Skeletal muscle tissue (tissue), 4 donors: ENCODE measurements around the gene NPAS3. TPM values are rescaled to one million over a fixed set of nuclear protein-coding genes. Genes with fewer than 3 reads are reported as not detected.

ENCODE experiments used
- H3K27ac ChIP-seq: one replicate; pipeline ENCODE4 v1.7.0; 2013; ENCODE audit warnings: mild to moderate bottlenecking, low read depth, low read length, inconsistent platforms
- H3K27me3 ChIP-seq, 3 donors: one replicate each; pipeline ENCODE4 v1.7.0; 2013; ENCODE audit warnings: low read length in 3 of 3; ENCODE audit not compliant: control insufficient read depth in 3 of 3, insufficient read depth in 3 of 3
- H3K36me3 ChIP-seq, 3 donors: one replicate each; pipeline ENCODE4 v1.7.0; 2013; ENCODE audit warnings: low read length in 3 of 3; ENCODE audit not compliant: control insufficient read depth in 3 of 3, insufficient read depth in 3 of 3
- H3K4me1 ChIP-seq, 3 donors: one replicate each; pipeline ENCODE4 v1.7.0; 2013; ENCODE audit warnings: low read length in 3 of 3, mild to moderate bottlenecking in 3 of 3; ENCODE audit not compliant: control insufficient read depth in 3 of 3, insufficient read depth in 3 of 3
- H3K4me3 ChIP-seq, 3 donors: one replicate each; pipeline ENCODE4 v1.7.0; 2013; ENCODE audit warnings: low read length in 3 of 3
- H3K9ac ChIP-seq, 3 donors: one replicate each; pipeline ENCODE4 v1.7.0; 2013; ENCODE audit warnings: low read length in 3 of 3, mild to moderate bottlenecking in 3 of 3, moderate library complexity in 2 of 3, low read depth in 1 of 3
- H3K9me3 ChIP-seq, 3 donors: one replicate each; pipeline ENCODE4 v1.7.0; 2013; ENCODE audit warnings: low read length in 3 of 3; ENCODE audit not compliant: control insufficient read depth in 3 of 3
- total RNA-seq: library from RNA; depleted of rRNA; stranded (reverse); fragments of >200 nt; gene quantifications from one replicate; pipeline ENCODE4 v1.2.3, GENCODE V29; 2014
- donor health status: Osteomylitis.

NPAS3 gene
- total RNA-seq, 1 donor from 2014 or later: 9.9 TPM

DNA sequence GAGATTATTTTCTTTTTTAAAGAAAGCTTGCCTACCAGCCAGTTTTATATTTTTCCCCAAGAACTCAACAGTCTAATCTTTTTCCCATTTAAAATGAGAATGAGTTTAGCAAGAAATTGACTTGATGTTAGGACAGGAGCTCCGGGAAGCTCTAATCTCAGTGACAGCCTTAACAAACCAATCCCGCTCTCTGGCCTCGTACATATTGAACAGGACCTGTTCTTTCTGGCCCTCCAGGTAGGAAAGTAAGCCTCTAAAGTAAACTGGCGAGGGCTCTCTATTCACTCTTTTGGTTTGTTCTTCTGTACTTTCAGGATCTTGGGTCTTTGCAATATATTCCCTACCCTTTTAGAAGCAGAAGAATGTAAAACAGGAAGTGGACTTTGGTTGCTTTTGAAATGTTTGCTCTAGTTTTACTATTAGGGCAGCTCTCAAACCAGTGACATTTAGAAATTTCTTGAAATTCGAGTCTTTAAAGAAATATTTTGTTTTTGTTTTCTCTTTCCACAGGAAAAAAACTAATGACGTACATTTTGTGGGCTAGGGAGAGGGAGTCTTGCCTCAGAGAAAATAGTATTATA, 17.9 kb upstream of the NPAS3 start:
- Histone ChIP-seq H3K27me3 (no peaks in the 10 kb centered on the region), H3K4me1 (no peaks in the 10 kb centered on the region), H3K9me3 (no peaks in the 10 kb centered on the region), H3K4me3 (no peak overlapping the region), H3K27ac (no peak overlapping the region), H3K9ac (no peak overlapping the region), H3K36me3 (no peaks in the 10 kb centered on the region)

DNA sequence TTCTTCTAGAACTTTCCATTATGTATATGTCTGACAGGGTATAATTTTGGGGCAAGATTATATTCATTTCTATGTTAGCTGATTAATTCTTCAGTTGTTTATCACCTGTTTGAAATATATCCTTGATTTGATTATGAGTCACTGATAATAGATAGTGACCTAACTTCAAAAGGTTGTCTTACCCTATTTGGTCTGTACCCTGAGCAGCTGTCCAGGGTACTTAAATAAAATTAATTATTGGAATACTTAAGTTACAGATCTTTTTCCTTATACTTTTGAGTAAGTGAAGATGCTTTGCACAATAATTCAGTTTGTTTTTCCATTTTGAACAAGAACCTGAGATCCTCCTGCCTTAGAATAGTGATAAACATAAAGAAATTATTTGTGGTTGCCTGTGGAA, 13.2 kb upstream of the NPAS3 start:
- no peak overlapping the region for H3K27ac ChIP-seq
- no peaks in the 10 kb centered on the region for H3K36me3 ChIP-seq
- no peak overlapping the region for H3K9ac ChIP-seq
- no peak overlapping the region for H3K4me3 ChIP-seq
- H3K4me1 ChIP-seq: no peaks in the 10 kb centered on the region
- H3K9me3 ChIP-seq: no peaks in the 10 kb centered on the region
- no peaks in the 10 kb centered on the region for H3K27me3 ChIP-seq

DNA sequence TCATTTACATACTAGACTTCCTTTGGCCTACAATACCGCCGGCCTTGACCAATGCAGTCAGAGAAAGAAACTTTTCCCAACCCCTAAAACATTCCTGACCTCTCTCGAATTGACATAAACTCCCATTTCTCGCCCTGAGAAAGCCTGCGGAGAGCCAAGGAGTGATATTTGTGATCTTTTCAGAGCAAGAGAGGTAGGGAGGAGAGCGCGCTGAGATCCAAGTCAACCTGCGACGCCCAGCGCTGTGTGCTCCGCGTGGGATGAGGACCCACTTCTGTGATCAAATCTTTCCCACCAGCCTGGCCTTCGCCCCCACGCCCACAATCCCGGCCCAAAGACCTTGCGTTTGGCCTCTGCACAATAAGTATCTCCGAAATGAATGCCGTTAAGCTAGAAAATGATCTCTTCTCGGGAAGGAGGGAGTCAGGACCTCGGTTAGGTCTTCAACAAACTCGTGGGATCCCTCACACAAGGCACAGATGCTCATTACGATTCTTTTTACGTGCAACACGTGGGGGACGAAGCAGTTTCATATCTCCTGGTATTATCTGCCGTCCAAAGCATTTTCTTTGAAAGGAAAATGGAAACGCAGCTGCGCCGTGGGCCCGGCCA, 6.3 kb upstream of the NPAS3 start:
- Histone ChIP-seq H3K4me1 (peaks cover 18 to 23% (median 22%) of the 10 kb centered on the region in 3 donors), H3K4me3 (peak overlapping the region; percentile 71 to 74 (median 73)), H3K9me3 (no peaks in the 10 kb centered on the region), H3K36me3 (no peaks in the 10 kb centered on the region), H3K27me3 (peaks cover 0 to 41% (median 22%) of the 10 kb centered on the region in 3 donors), H3K9ac (no peak overlapping the region), H3K27ac (no peak overlapping the region)

DNA sequence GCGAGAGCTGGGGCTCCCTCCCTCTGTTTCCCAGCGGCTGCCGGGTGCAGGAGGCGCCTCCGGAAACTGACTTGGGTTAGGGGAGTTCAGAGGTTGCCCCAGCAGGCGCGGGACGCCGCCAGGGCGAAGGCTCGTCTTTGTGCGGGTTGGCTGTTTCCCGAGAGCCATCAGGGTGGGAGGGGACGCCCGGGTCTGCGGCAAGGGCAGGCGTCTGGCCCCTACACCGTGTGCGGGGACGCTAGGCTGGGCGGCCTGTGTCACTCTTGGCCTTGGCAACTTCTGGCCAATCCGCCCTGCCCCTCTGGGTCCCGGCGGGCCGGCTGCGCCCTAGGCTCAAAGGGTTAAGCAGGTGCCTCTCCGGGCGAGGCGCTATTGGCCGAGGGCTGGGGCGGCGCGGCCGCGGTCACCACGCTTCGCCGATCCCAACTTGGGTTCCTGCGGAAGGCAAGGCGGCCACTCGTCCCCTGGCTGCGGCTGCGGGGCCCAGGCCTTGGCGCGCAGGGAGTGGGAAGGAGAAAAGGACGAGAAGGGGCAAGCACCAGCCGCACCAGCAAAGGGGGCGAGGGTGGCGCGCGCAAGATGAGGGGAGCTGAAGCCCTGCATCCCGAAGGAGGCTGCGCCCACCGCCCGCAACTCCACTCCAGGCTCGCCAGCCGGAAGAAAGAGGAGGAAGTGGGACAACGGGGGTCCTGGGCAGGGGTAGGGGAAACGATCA, 5.6 kb upstream of the NPAS3 start:
- Histone ChIP-seq H3K9ac (peak overlapping the region in 1 of 3 donors; percentile 61), H3K4me1 (peaks cover 18 to 26% (median 24%) of the 10 kb centered on the region in 3 donors), H3K36me3 (no peaks in the 10 kb centered on the region), H3K27me3 (peaks cover 0 to 45% (median 22%) of the 10 kb centered on the region in 3 donors), H3K4me3 (peak overlapping the region; percentile 71 to 74 (median 73)), H3K9me3 (no peaks in the 10 kb centered on the region), H3K27ac (no peak overlapping the region)

DNA sequence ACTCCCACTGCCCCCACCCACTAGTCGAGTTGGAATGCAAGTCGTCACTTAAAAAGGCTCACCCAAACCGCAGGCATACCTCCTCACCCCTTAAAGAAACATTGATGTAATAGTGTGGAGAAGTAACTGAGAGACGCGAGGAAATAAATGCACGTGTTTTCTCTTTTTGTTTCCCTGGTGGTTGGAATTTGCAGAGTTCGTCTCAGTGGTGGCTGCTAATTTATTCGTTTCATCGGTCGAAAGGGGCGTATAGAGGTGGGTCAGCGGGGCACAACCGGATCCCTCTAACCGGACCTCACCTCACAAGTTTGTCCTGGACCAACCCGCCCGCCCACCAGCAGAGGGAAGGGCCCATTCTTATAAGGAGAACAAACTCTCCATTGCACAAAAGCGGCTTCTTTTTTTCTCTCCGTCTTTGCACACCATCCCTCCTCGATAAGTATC, 5.0 kb upstream of the NPAS3 start:
- peak overlapping the region in 2 of 3 donors; percentile 10 to 61 for H3K9ac ChIP-seq
- H3K27me3 ChIP-seq: peaks cover 0 to 45% (median 22%) of the 10 kb centered on the region in 3 donors
- no peaks in the 10 kb centered on the region for H3K36me3 ChIP-seq
- H3K27ac ChIP-seq: no peak overlapping the region
- peaks cover 18 to 29% (median 24%) of the 10 kb centered on the region in 3 donors for H3K4me1 ChIP-seq
- peak overlapping the region; percentile 71 to 74 (median 73) for H3K4me3 ChIP-seq
- no peaks in the 10 kb centered on the region for H3K9me3 ChIP-seq

DNA sequence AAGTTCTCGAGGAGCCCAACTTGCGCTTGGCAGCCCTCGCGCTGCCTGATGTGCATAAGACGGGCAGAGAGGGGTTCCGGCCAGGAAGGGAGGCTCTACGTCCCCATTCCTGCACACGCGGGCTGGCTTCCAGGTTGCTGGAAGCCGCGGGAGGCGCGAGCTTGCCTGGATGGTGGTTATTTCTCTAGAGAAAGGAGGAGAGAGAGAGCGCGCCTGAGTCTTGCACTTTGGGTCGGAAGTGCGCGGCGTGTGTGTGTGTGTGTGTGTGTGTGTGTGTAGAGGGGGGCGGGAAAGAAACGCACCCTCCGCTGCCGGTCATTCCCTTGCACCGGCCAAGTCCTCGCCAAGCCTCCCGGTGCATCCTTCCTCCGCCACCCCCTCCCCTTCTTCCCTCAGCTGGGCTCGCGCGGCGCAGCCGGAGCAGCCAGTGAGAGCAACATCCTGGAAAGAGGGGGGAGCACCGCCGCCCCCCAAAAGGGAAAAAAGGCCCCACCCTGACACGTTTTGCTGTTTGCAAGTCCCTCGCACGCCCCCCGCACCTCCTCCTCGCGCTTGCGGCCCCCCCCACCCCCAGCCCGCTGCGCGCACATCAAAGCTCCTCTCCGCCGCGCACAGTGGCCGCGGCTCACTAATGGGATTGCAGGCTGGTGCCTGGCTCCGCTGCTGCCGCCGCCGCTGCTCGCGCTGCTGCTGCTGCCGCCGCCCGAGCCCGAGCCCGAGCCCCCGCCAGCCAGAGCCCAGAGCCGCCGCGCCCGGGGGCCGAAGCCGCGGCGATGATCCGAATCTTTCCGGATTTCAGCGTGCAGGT, 4.4 kb upstream of the NPAS3 start:
- Histone ChIP-seq H3K27me3 (peaks cover 0 to 45% (median 22%) of the 10 kb centered on the region in 3 donors), H3K9ac (peak overlapping the region in 2 of 3 donors; percentile 10 to 61), H3K4me1 (peaks cover 18 to 29% (median 24%) of the 10 kb centered on the region in 3 donors), H3K4me3 (peak overlapping the region; percentile 71 to 74 (median 73)), H3K9me3 (no peaks in the 10 kb centered on the region), H3K27ac (no peak overlapping the region), H3K36me3 (no peaks in the 10 kb centered on the region)

DNA sequence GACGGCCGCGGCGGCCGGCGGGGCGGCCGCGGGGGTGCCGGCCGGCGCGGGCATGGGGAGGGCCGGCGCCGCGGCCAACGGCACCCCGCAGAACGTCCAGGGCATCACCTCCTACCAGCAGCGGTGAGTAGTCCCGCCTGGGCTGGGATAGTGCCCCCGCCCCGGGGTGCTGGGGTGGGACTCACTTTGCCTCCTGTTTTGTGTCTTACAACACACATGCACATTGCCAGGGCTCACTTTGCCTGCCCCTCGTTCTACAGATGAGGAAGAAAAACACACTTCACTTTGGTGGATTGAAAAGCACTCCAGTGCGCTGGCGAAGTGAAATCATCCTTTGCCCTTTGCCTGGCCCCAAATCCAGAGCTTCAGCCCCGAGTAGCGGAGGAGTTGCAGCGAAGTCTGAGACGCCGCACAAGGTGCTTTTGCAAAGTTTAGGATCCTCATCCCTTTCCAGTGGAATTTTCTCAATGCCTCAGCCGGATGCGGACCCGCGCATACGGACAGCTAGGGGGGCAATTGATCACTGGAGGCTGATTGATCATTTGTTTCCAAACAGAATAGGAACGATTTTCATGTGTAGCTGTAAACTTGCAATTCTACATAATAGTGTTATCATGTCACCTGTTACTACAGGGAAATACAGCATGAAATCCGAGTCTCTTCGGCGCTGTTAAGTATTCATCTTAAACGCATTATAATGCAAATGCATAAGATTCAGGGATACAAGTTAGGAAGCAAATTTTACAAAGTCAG, 3.6 kb upstream of the NPAS3 start:
- H3K27me3 ChIP-seq: peaks cover 0 to 45% (median 22%) of the 10 kb centered on the region in 3 donors
- peak overlapping the region; percentile 45 to 60 (median 57) for H3K4me3 ChIP-seq
- H3K9me3 ChIP-seq: no peaks in the 10 kb centered on the region
- H3K4me1 ChIP-seq: peaks cover 18 to 30% (median 24%) of the 10 kb centered on the region in 3 donors
- H3K36me3 ChIP-seq: no peaks in the 10 kb centered on the region
- H3K9ac ChIP-seq: peak overlapping the region in 1 of 3 donors; percentile 50
- no peak overlapping the region for H3K27ac ChIP-seq

DNA sequence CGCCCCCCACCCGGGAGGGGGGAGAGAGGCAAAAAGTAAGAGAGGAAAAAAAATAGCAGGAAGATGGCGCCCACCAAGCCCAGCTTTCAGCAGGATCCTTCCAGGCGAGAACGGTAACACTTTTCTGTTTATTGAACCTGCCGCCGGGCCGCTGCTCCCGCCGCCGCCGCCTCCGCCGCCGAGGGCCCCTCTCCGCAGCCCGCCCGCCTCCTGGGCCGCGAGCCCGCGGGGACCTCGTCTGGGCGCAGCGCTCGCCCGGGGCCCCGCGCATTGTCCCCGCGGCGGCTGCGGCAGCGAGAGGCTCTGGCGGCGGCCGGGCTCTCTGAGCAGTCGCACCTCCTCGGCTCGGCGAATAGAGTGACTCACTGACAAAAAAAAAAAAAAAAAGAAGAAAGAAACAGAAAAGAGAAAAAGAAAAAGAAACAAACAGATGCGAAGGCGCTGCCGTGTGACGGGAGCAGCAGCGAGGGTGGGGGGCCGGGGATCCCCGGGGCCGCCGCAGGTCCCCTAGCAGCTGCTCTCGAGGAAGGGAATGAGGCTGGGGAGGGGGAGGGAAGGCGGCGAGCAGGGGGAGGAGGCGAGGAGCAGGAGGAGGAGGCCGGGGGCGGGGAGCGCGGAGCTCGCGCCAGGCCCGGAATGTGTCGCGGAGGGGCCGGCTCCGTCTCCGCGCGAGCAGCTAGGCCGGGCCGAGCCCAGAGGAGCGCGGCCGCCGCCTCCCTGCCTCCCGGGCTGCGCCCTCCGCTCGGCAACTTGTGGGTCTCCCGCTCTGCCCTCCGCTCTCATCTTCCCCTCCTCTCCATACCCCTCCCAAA, 781 bp downstream of the NPAS3 start:
- Histone ChIP-seq H3K4me3 (peak overlapping the region; percentile 61 to 75 (median 61)), H3K4me1 (peaks cover 6 to 17% (median 7%) of the 10 kb centered on the region in 3 donors), H3K27me3 (peaks cover 0 to 23% (median 12%) of the 10 kb centered on the region in 3 donors), H3K9me3 (no peaks in the 10 kb centered on the region), H3K9ac (peak overlapping the region; percentile 36 to 68 (median 53)), H3K36me3 (no peaks in the 10 kb centered on the region), H3K27ac (peak overlapping the region; percentile 56)
